GM19452 (cell line): ENCODE results near the gene ENO1.
"Not testable (repeated sequence)": the region's sequence is repeated elsewhere in the genome, so short reads cannot be mapped to it uniquely, and the experiment has no call there.

Source experiments
- ATAC-seq: cut with Tn5 transposase; IDR thresholded peaks from one replicate; pipeline ENCODE4 v1.9.1; 2021; ENCODE audit not compliant: unreplicated experiment

ENO1 gene

DNA sequence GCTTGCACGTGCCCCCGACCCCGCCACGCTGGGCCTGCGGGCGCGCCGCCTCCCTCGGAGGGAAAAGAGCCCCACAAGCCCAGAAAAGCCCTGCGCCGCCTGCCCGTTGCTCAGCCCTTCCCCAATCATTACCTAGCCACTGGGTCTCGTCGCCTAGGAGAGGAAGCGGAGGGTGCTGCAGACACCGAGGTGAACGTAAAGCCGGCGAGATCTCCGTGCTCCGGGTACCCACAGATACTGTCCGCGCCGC lies at the start of gene ENO1:
TSS of gene ENO1 (minus strand) at position 239 of the 250 bp plus-strand sequence. CDS start 3,778 bp downstream, outside the sequence.
- ATAC-seq, result no peak

DNA sequence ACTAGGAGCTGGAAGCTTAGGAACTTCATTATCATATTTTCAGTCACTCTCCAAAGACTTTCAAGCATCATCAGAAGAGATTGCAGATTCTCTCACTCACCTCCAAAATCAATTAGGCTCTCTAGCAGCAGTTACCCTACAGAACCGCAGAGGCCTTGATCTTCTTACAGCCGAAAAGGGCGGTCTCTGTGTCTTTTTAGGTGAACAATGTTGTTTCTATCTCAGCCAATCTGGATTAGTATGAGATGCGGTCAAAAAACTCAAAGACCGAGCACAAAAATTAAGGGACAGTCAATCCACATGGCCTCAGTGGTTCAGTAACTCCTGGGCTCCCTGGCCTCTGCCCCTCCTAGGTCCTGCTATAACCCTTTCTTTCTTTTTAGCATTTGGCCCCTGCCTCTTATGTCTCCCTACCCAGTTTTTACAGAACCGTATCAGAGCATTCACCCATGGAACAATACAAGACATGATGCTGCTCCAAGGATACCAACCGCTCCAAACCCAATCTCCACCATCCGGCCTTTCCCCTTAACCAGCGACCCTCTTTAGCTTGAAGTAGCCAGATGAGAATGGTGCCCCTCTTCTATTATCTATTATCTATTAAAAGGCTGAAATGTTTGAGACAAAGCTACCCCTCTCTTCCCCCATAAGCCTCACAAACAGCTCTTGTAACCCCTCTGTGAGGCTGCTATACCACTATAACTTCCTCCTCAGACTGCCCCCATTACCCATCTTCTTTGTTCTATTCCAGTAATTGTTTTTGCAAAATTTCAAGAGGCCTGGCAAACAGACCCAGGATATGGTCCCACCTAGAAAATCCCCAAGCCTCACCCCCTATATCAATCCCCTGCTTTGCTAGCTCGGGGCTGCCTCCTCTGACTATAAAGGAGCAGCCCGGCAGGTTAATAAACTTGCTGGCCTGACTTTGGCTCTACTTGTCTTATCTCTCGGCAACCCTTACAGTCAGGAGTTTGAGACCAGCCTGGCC lies 48.5 kb upstream of the ENO1 start:
- no peak for ATAC-seq

DNA sequence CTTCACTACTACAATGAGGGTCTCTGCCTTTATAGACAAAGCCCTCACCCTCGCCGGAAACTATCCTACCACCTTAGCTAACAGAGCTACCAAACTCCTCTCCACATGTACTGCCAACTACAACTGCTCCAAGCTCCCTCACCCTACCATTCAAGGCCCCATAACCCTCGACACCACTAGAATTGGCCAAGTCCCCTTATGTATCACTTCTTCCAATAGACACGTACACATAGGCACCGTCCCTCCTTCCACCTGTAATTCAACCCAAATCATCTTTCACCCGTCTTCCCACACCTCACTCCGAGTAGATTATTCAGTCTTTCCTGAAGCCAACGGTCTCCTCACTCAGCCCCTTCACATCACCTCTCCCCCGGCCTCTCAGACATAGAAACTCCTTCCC lies 47.5 kb upstream of the ENO1 start:
- ATAC-seq, result no peak

DNA sequence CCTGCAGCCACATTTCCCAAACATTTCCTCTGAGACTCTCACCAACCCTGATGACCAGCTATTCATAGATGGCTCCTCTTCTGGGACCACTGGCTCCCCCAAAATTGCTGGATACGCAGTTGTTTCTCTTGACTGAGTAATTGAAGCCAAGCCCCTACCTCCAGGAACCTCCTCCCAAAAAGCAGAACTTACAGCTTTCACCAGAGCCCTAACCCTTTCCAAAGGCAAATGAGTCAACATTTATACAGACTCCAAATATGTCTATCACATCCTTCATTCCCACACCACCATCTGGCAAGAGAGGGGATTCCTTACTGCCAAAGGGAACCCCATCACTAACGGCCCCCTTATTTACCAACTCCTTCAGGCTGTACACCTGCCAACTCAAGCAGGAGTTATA lies 46.9 kb upstream of the ENO1 start:
- no peak for ATAC-seq

GRCh38 chr1:8922962-8923361 lies 44.5 kb upstream of the ENO1 start:
- ATAC-seq, result no peak

DNA sequence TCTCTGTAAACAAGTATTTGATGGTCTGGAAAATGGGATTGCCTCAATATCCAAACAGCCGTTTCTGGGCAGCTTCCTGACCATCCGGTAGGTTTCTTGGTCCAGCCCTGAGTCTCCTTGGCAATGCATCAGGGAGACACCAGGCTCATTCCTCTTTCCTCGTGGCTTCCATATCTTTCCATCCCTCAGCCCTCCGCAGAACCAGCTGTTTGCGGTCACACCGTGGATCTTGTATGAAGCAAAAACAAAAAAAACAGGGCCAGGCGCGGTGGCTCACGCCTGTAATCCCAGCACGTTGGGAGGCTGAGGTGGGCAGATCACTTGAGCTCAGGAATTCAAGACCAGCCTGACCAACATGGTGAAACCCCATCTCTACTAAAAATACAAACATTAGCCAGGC lies 39.0 kb upstream of the ENO1 start:
- ATAC-seq, result not testable (repeated sequence)

DNA sequence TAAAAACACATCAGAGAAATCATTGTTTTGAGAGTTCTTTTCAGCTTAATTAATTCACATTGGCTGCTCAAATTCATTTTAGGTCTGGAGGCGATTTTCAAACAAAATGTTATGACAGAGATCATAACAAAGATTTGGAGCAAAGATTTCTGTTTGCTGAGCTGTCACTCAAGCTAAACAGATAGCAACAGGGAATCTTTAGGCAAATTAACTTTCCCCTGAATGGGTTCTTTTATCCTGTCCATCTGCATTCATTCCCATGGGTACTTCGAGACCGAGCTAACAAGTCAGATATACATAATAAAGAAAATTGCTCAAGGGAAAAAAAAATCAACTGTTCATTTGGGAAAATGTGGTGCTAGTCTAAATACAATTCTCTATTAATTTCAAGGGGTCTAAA lies 37.0 kb upstream of the ENO1 start:
- no peak for ATAC-seq

DNA sequence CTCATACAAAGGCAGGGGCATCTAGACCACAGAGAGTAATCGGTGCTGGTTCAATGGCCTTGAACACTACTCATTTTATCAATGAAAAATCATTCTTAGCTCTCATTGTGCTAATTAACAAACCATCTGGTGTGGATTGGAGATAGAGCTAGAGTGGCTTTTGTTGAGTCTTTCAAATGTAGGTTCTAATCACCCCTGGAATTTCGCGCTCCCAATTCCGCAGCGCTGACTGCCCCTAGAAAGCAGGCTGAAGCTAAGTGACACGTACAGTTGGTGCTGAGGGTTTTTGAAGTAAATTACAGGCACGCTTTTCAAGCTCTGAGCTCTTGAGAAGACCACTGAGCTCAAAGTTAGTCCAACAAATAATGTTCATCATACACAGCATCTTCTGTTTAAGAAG lies 36.0 kb upstream of the ENO1 start:
- ATAC-seq, result no peak

GRCh38 chr1:8913457-8913856 lies 35.0 kb upstream of the ENO1 start:
- ATAC-seq, result no peak

DNA sequence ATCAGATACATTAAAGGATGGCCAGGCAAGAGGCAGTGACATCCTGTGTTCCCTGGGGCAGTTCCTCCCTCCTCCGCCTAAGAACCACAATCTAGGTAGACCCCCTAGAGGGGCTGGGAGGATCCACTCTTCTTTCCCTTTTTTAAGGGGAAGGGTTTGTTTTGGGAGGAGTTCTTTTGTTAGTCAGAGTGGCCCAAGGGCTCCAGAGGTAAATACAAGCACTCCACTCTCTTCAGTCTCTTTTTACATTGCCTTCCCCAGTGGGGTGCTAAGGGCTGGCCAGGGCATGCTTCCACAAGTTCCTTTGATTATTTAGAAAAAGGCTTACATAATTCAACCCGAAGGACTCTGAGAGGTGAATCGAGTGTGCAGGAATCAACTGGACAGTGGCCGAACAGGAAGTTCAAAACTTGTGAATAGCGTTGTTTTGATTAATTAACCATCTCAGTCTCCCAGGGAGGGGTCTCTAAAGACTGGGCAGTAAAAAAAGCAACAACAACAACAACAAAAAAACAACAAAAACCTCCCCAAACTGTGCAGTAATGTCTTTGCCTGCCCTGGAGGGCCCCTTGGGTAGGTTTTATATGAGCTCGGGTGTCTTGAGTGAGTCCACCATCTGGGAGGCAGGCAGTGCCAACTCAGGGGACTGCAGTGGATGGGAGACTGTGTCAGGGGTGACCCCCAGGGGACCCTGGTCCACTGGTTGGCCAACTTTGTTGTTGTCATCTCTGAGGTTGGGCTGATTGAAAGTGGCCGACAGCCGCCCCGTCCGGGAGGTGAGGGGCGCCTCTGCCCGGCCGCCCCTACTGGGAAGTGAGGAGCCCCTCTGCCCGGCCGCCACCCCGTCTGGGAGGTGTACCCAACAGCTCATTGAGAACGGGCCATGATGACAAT lies 33.2 kb upstream of the ENO1 start:
- ATAC-seq, result no peak

- no peak for ATAC-seq
These were observed 32.4 kb upstream of the ENO1 start for GRCh38 chr1:8910914-8911313.

- ATAC-seq, result no peak
These were observed 31.8 kb upstream of the ENO1 start for GRCh38 chr1:8910331-8910730.

- no peak for ATAC-seq
These were observed 30.1 kb upstream of the ENO1 start for GRCh38 chr1:8908388-8909151.

DNA sequence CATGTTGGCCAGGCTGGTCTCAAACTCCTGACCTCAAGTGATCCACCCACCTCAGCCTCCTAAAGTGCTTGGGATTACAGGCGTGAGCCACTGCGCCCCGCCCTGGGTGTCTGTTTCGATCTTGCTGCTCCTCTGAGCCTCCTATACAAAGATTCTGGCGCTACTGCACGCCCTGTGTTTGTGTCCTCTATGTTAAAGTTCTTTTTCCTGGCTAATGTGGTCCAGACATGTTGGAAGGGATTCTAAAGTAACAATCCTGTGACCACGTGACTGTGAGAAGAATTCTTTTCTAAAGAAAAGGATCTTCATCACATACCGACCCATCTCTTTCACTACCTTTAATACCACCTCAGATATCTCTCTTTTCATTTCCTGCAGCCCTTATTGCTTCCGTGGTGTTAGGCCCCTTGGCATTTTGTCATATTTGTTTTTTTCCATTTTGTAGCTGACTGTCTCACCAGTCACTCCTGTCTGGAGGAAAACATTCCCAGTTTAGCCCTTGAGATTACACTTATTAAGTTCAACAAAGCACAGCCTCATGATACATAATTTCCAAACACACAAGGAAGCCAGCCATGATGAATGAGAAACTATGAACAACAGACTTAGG lies 27.2 kb upstream of the ENO1 start:
- no peak for ATAC-seq

DNA sequence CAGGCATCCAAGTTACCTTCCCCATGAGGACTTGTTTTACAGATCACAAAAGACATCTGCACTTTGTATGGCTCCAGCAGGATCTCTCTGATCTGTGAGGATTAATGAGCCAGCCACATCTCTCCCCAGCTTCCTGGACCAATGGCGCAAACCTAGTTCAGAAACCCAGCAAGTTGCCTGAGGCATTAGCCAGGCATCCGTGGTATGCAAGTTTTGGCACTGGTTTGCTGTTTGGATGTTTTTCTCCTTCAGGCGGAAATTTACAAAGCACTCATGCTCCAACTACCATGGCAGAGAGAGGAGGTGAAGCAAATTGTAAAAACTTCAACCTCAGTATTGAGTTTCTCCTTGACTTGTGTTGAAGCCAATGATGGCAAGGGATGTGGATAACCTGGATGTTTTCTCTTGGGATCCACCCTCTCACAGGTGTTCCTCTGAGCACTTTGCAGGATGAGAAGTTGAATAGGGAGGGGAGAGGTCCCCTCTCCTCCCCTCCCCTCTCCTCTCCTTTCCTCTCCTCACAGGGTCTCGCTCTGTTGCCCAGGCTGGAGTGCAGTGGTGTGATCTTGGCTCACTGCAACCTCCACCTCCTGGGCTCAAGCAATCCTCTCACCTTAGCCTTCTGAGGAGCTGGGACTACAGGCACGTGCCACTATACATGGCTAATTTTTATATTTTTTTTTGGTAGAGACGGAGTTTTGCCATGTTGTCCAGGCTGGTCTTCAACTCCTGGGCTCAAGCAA lies 25.6 kb upstream of the ENO1 start:
- ATAC-seq, result no peak

- ATAC-seq, result no peak
These were observed 24.9 kb upstream of the ENO1 start for GRCh38 chr1:8903410-8903809.

- ATAC-seq, result no peak
These were observed 24.3 kb upstream of the ENO1 start for GRCh38 chr1:8902765-8903164.

- ATAC-seq, result not testable (repeated sequence)
These were observed 22.2 kb upstream of the ENO1 start for GRCh38 chr1:8900684-8901083.

GRCh38 chr1:8899046-8899445 lies 20.6 kb upstream of the ENO1 start:
- ATAC-seq, result no peak

DNA sequence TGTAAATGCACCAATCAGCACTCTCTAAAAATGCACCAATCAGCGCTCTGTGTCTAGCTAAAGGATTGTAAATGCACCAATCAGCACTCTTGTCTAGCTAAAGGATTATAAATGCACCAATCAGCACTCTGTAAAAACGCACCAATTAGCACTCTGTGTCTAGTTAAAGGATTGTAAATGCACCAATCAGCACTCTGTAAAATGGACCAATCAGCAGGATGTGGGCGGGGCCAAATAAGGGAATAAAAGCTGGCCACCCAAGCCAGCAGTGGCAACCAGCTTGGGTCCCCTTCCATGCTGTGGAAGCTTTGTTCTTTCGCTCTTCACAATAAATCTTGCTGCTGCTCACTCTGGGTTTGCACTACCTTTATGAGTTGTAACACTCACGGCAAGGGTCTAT lies 19.9 kb upstream of the ENO1 start:
- not testable (repeated sequence) for ATAC-seq
